HL-60 (cell line): Measurements from ENCODE around the gene FAM9C.

Source experiments
- GABPA ChIP-seq: IDR thresholded peaks from 2 replicates; pipeline ENCODE4 v1.6.1; 2012; ENCODE audit warnings: low read depth
- POLR2AphosphoS5 ChIP-seq: IDR thresholded peaks from 2 replicates; pipeline ENCODE4 v1.6.1; 2012; ENCODE audit warnings: low read depth
- SPI1 ChIP-seq: IDR thresholded peaks from 2 replicates; pipeline ENCODE4 v1.6.1; 2012; ENCODE audit warnings: low read depth, mild to moderate bottlenecking, borderline replicate concordance
- TF ChIP-seq, protein P1 (sequence below): IDR thresholded peaks from one replicate; pipeline ENCODE4 v1.5.1; 2011; ENCODE audit warnings: low read length, control low read depth, inconsistent platforms; ENCODE audit not compliant: insufficient read depth
- TF ChIP-seq, protein P2 (sequence below): IDR thresholded peaks from 2 replicates; pipeline ENCODE4 v1.6.1; 2012; ENCODE audit warnings: low read depth; ENCODE audit not compliant: insufficient replicate concordance

DNA sequence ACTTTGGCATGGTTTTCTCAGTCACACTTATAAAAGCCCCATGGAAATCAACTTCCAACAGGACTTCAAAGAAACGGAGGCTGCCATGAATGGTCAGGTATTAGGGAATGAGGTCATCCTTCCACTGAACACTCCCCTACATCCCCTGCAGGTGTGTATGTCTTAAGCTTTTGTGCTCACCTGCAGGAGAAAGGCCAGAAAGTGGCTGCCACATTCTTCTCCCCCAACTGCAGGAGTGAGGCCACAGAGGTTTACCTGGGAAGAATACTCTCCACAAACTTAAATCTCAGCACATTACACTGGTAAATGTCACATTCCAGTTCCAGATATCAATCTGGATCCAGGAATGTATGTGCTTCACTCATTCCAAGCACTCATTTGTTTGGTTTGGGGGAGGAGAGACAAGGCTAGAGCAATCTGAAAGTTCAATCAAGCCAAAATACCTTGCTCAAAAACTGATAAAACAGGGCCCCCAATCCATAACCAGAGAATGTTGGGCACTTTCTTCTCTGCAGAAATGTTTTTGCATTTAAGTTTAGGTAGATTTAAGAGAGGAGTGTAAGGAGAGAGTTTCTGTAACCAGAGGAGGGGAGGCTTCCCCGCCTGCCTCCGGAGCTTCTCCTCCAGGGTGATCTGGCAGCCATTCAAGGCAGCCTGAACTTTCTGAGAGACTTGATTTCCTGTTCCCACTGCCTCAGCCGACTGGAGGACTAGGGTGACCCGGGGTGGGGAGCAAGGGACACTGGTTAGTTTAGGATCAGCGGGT, 15.4 kb downstream of the FAM9C start:
- TF ChIP-seq, protein P1, sequence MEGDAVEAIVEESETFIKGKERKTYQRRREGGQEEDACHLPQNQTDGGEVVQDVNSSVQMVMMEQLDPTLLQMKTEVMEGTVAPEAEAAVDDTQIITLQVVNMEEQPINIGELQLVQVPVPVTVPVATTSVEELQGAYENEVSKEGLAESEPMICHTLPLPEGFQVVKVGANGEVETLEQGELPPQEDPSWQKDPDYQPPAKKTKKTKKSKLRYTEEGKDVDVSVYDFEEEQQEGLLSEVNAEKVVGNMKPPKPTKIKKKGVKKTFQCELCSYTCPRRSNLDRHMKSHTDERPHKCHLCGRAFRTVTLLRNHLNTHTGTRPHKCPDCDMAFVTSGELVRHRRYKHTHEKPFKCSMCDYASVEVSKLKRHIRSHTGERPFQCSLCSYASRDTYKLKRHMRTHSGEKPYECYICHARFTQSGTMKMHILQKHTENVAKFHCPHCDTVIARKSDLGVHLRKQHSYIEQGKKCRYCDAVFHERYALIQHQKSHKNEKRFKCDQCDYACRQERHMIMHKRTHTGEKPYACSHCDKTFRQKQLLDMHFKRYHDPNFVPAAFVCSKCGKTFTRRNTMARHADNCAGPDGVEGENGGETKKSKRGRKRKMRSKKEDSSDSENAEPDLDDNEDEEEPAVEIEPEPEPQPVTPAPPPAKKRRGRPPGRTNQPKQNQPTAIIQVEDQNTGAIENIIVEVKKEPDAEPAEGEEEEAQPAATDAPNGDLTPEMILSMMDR: no peak
- no peak for TF ChIP-seq POLR2AphosphoS5
- TF ChIP-seq, protein P2, sequence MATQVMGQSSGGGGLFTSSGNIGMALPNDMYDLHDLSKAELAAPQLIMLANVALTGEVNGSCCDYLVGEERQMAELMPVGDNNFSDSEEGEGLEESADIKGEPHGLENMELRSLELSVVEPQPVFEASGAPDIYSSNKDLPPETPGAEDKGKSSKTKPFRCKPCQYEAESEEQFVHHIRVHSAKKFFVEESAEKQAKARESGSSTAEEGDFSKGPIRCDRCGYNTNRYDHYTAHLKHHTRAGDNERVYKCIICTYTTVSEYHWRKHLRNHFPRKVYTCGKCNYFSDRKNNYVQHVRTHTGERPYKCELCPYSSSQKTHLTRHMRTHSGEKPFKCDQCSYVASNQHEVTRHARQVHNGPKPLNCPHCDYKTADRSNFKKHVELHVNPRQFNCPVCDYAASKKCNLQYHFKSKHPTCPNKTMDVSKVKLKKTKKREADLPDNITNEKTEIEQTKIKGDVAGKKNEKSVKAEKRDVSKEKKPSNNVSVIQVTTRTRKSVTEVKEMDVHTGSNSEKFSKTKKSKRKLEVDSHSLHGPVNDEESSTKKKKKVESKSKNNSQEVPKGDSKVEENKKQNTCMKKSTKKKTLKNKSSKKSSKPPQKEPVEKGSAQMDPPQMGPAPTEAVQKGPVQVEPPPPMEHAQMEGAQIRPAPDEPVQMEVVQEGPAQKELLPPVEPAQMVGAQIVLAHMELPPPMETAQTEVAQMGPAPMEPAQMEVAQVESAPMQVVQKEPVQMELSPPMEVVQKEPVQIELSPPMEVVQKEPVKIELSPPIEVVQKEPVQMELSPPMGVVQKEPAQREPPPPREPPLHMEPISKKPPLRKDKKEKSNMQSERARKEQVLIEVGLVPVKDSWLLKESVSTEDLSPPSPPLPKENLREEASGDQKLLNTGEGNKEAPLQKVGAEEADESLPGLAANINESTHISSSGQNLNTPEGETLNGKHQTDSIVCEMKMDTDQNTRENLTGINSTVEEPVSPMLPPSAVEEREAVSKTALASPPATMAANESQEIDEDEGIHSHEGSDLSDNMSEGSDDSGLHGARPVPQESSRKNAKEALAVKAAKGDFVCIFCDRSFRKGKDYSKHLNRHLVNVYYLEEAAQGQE: no peak
- no peak for TF ChIP-seq GABPA
- no peak for TF ChIP-seq SPI1
